SK-N-SH (cell line): ENCODE measurements around the gene PAWR. TPM values are rescaled to one million over a fixed set of nuclear protein-coding genes. Genes with fewer than 3 reads are reported as not detected.

Source experiments
- CTCF ChIA-PET: fragments of 300-600, 350-600 bp; formaldehyde crosslinking; extraction: SDS; loops from one replicate; lab custom pipeline; 2021; lab: Yijun Ruan, JAX
- POLR2A ChIA-PET: fragments of 350-600 bp; sonication (Branson Sonifier 250); formaldehyde crosslinking; extraction: SDS; loops from one replicate; lab custom pipeline; 2020; ENCODE audit warnings: antibody characterized with exemption, inconsistent platforms; lab: Yijun Ruan, JAX
- DNase-seq: peaks from one replicate; pipeline ENCODE4 v3.0.0; 2012
- H2AFZ ChIP-seq: fragments of 200-600 bp; sonication (generic); 2 replicates; pipeline ENCODE4 v1.8.1; 2016; ENCODE audit warnings: antibody characterized with exemption, mild to moderate bottlenecking, low read depth
- H3F3A ChIP-seq: fragments of 200-600 bp; sonication (generic); replicated peaks from 2 replicates; pipeline ENCODE3; 2016; ENCODE audit warnings: antibody characterized with exemption, mild to moderate bottlenecking; ENCODE audit not compliant: insufficient read depth
- H3K27ac ChIP-seq, 2 experiments: fragments of 200-500 bp in 1 of 2; fragments of 200-600 bp in 1 of 2; sonication (Bioruptor generic) in 1 of 2; sonication (generic), shearing (Covaris generic) in 1 of 2; 2 replicates each; pipeline versions ENCODE4 v1.5.1 to v1.6.1; 2014 to 2016; ENCODE audit warnings: low read depth in 2 of 2, inconsistent platforms in 1 of 2, low read length in 1 of 2, mild to moderate bottlenecking in 1 of 2, mixed read lengths in 1 of 2
- H3K27me3 ChIP-seq: fragments of 200-600 bp; sonication (generic), shearing (Covaris generic); 2 replicates; pipeline ENCODE4 v1.6.1; 2016; ENCODE audit warnings: mixed run types; ENCODE audit not compliant: insufficient read depth
- H3K36me3 ChIP-seq, 2 experiments: fragments of 200-500 bp in 1 of 2; fragments of 200-600 bp in 1 of 2; sonication (Bioruptor generic) in 1 of 2; sonication (generic) in 1 of 2; replicated peaks in 1 of 2; 2 replicates each; pipeline versions ENCODE3 to v1.5.1; 2014 to 2016; ENCODE audit warnings: low read length in 1 of 2, mild to moderate bottlenecking in 1 of 2; ENCODE audit not compliant: insufficient read depth in 2 of 2, control insufficient read depth in 1 of 2
- H3K4me1 ChIP-seq, 2 experiments: fragments of 200-500 bp in 1 of 2; fragments of 200-600 bp in 1 of 2; sonication (Bioruptor generic) in 1 of 2; sonication (generic), shearing (Covaris generic) in 1 of 2; 2 replicates each; pipeline versions ENCODE4 v1.5.1 to v1.6.1; 2014 to 2016; ENCODE audit warnings: low read depth in 1 of 2, low read length in 1 of 2, mixed run types in 1 of 2; ENCODE audit not compliant: insufficient read depth in 2 of 2, control insufficient read depth in 1 of 2
- H3K4me2 ChIP-seq: fragments of 200-600 bp; sonication (generic), shearing (Covaris generic); 2 replicates; pipeline ENCODE4 v1.6.1; 2017; ENCODE audit warnings: mixed run types
- H3K4me3 ChIP-seq, 2 experiments: fragments of 200-500 bp in 1 of 2; fragments of 200-600 bp in 1 of 2; sonication (Bioruptor generic) in 1 of 2; sonication (generic), shearing (Covaris generic) in 1 of 2; 2 replicates each; pipeline versions ENCODE4 v1.5.1 to v1.8.1; 2014 to 2016; ENCODE audit warnings: low read depth in 2 of 2, inconsistent platforms in 1 of 2, low read length in 1 of 2, mild to moderate bottlenecking in 1 of 2, mixed read lengths in 1 of 2, moderate library complexity in 1 of 2
- H3K79me2 ChIP-seq: fragments of 200-600 bp; sonication (generic); 2 replicates; pipeline ENCODE4 v1.8.1; 2017; ENCODE audit warnings: mild to moderate bottlenecking; ENCODE audit not compliant: insufficient read depth
- H3K9ac ChIP-seq: fragments of 200-600 bp; sonication (generic); 2 replicates; pipeline ENCODE4 v1.6.1; 2017; ENCODE audit warnings: mixed run types
- H3K9me2 ChIP-seq: fragments of 200-600 bp; sonication (generic); 2 replicates; pipeline ENCODE4 v1.6.1; 2017; ENCODE audit warnings: mixed run types
- H3K9me3 ChIP-seq: fragments of 200-600 bp; sonication (generic); 2 replicates; pipeline ENCODE4 v1.6.1; 2017; ENCODE audit warnings: mixed run types, mild to moderate bottlenecking, moderate library complexity
- H4K20me1 ChIP-seq: fragments of 200-600 bp; sonication (generic); 2 replicates; pipeline ENCODE4 v1.6.1; 2017; ENCODE audit warnings: mild to moderate bottlenecking, mixed run types; ENCODE audit not compliant: insufficient read depth
- CTCF ChIP-seq: fragments of 200-600 bp; sonication (generic); IDR thresholded peaks from 2 replicates; pipeline ENCODE4 v1.6.1; 2017; ENCODE audit warnings: antibody characterized with exemption, mild to moderate bottlenecking, moderate library complexity
- ELF1 ChIP-seq: IDR thresholded peaks from 2 replicates; pipeline ENCODE4 v1.4.0; 2012
- FOXJ3 ChIP-seq: sonication (generic); formaldehyde crosslinking; IDR thresholded peaks from 2 replicates; pipeline ENCODE4 v1.5.1; 2020; ENCODE audit warnings: mild to moderate bottlenecking, missing genetic modification reagents
- MAX ChIP-seq: IDR thresholded peaks from 2 replicates; pipeline ENCODE4 v1.4.0; 2012; ENCODE audit warnings: low read depth
- PBX3 ChIP-seq: IDR thresholded peaks from 2 replicates; pipeline ENCODE4; 2012
- RAD21 ChIP-seq: IDR thresholded peaks from 2 replicates; pipeline ENCODE4 v1.6.1; 2012; ENCODE audit warnings: mild to moderate bottlenecking, low read length
- SMC3 ChIP-seq: IDR thresholded peaks from 2 replicates; pipeline ENCODE4 v1.6.1; 2012; ENCODE audit warnings: low read depth, low read length, improper control_type of control experiment
- TAF1 ChIP-seq: IDR thresholded peaks from 2 replicates; pipeline ENCODE4 v1.6.1; 2012; ENCODE audit warnings: low read depth, mild to moderate bottlenecking, low read length, moderate library complexity, borderline replicate concordance
- TCF12 ChIP-seq: IDR thresholded peaks from 2 replicates; pipeline ENCODE4 v1.4.0; 2012
- WGBS: methylation state at CpG from one replicate; pipeline ENCODE4 v1.1.6; 2017; ENCODE audit warnings: low lambda C conversion rate; 5-methylcytosine and 5-hydroxymethylcytosine counted together
- polyA plus RNA-seq, 3 experiments: library from polyadenylated mRNA; depleted of rRNA; stranded (reverse); fragments of >200 nt; gene quantifications; 2 replicates each; pipeline ENCODE4 v1.2.3, GENCODE V29; 2012

Gene PAWR
- polyA plus RNA-seq (2012; rRNA removed) = 0.91 and 1.8 TPM in 2 replicates
- 0.79 and 0.80 TPM in 2 replicates for polyA plus RNA-seq (2012; cell fraction: cytosol; rRNA removed)
- polyA plus RNA-seq (2012; cell fraction: nucleus; rRNA removed) = 1.5 and 3.0 TPM in 2 replicates

- Histone ChIP-seq H3F3A (peaks cover 8% of the 10 kb centered on the region), H3K79me2 (peaks cover 24% of the 10 kb centered on the region), H3K4me1 (peaks cover 4 to 5% of the 10 kb centered on the region in 2 experiments; a peak in 2 of 4 replicates), H4K20me1 (no peaks in the 10 kb centered on the region), H3K9me2 (no peaks in the 10 kb centered on the region), H3K27me3 (no peaks in the 10 kb centered on the region; the same call in 1 of the 2 replicates), H3K4me2 (peak within 1 kb of the TSS; percentile 79), H3K36me3 (no peaks in the 10 kb centered on the region), H3K9me3 (no peaks in the 10 kb centered on the region), H2AFZ (peak within 1 kb of the TSS; percentile 95), H3K27ac (peak within 1 kb of the TSS in 1 of 2 experiments; percentile 77; a peak in 2 of 4 replicates), H3K9ac (peak within 1 kb of the TSS; percentile 61; the same call in 1 of the 2 replicates), H3K4me3 (peak within 1 kb of the TSS; percentile 41 to 71)
- TF ChIP-seq SMC3 = no peak
- no peak for TF ChIP-seq TCF12
- TF ChIP-seq ELF1 = no peak
- peak; percentile 55; the same call in 1 of the 2 replicates for TF ChIP-seq MAX
- TF ChIP-seq FOXJ3 (CRISPR knock-in tag) = no peak
- DNase-seq = peak; percentile 67
- under 1% methylated on average over 41 of the region's 107 CpGs for WGBS
- POLR2A ChIA-PET = no interaction called here
- CTCF ChIA-PET = interaction anchor here (1.8 kb wide), 1 partner anchor 144 kb away, joined by 4 read pairs; no protein-coding TSS in a partner anchor
These were observed at the start of gene PAWR for GRCh38 chr12:79690638-79691510. Gene PAWR, minus strand, starts transcription at chr12:79690964. Its CDS starts 720 bp downstream, at chr12:79690244.

GRCh38 chr12:79737875-79738718 is 47.3 kb upstream of the PAWR start:
- Histone ChIP-seq H3K9me3 (0 out of 2 replicates have a peak, but pooled peaks cover 6% of the 10 kb centered on the region), H3K9ac (no peak overlapping the region), H3K9me2 (no peaks in the 10 kb centered on the region), H3K27ac (no peak overlapping the region), H3F3A (peaks cover 4% of the 10 kb centered on the region), H3K4me3 (no peak overlapping the region; a peak in 1 of 4 replicates), H3K27me3 (no peaks in the 10 kb centered on the region), H3K4me1 (no peaks in the 10 kb centered on the region), H3K4me2 (no peak overlapping the region), H3K36me3 (no peaks in the 10 kb centered on the region), H2AFZ (no peak overlapping the region), H3K79me2 (no peaks in the 10 kb centered on the region), H4K20me1 (no peaks in the 10 kb centered on the region)
- 16% methylated on average over 4 of the region's 4 CpGs for WGBS
- ChIA-PET CTCF (interaction anchor here (0.8 to 1.6 kb wide), 6 partner anchors 12 to 333 kb away, joined by 3 to 4 read pairs (median 3); no protein-coding TSS in a partner anchor), POLR2A (no interaction called here)
- peak; percentile 28 for DNase-seq
- TF ChIP-seq RAD21 (peak; percentile 59), TAF1 (no peak), CTCF (peak; percentile 73), SMC3 (peak; percentile 38), PBX3 (0 out of 2 replicates have a peak, but pooled peaks have one; percentile 8)
